H1 (cell line): ENCODE data around the gene TTBK2. TPM values are rescaled to one million over a fixed set of nuclear protein-coding genes. Genes with fewer than 3 reads are reported as not detected.
A peak's percentile ranks its signal among the peaks of the same experiment; 100 is the strongest.

Experiments used
- CTCF ChIA-PET: fragments of 300-600 bp; sonication (Branson Sonifier 250); formaldehyde crosslinking; loops from one replicate; lab custom pipeline; 2021; ENCODE audit not compliant: partially characterized antibody; lab: Charles Lee
- POLR2A ChIA-PET: fragments of 300-600 bp; sonication (Branson Sonifier 250); formaldehyde crosslinking; loops from one replicate; lab custom pipeline; 2021; ENCODE audit warnings: inconsistent platforms; ENCODE audit not compliant: partially characterized antibody; lab: Charles Lee
- DNase-seq, 2 experiments: peaks; one replicate each; pipeline versions ENCODE4 v3.0.0 to v3.0.0-alpha.2; 2010 to 2022; ENCODE audit warnings: low spot score in 2 of 2, low read depth in 1 of 2, mixed read lengths in 1 of 2
- FAIRE-seq: peaks from 2 replicates; lab custom pipeline; 2011; peaks lifted over from hg19 to GRCh38; lab: Jason Lieb, UNC
- H2AFZ ChIP-seq: 2 replicates; pipeline ENCODE4 v1.8.1; 2012; ENCODE audit warnings: low read length, inconsistent platforms
- H2AK5ac ChIP-seq: 2 replicates; pipeline ENCODE4 v1.6.1; 2013; ENCODE audit warnings: low read depth, low read length
- H2BK120ac ChIP-seq: replicated peaks from 2 replicates; pipeline ENCODE3; 2013; ENCODE audit warnings: low read depth, low read length, inconsistent platforms
- H2BK12ac ChIP-seq: 2 replicates; pipeline ENCODE4 v1.6.1; 2013; ENCODE audit warnings: low read depth, low read length
- H2BK15ac ChIP-seq: 2 replicates; pipeline ENCODE4 v1.6.1; 2013; ENCODE audit warnings: low read length
- H2BK20ac ChIP-seq: 2 replicates; pipeline ENCODE4 v1.6.1; 2013; ENCODE audit warnings: low read length
- H2BK5ac ChIP-seq: 2 replicates; pipeline ENCODE4 v1.6.1; 2013; ENCODE audit warnings: low read depth, low read length
- H3K14ac ChIP-seq: 2 replicates; pipeline ENCODE4 v1.6.1; 2013; ENCODE audit warnings: inconsistent platforms; ENCODE audit not compliant: insufficient read length
- H3K18ac ChIP-seq: 2 replicates; pipeline ENCODE4 v1.6.1; 2013; ENCODE audit warnings: low read length; ENCODE audit errors: extremely low read depth
- H3K23ac ChIP-seq: 2 replicates; pipeline ENCODE4 v1.6.1; 2013; ENCODE audit warnings: inconsistent platforms; ENCODE audit not compliant: insufficient read length
- H3K23me2 ChIP-seq: 2 replicates; pipeline ENCODE4 v1.6.1; 2013; ENCODE audit warnings: low read depth, low read length
- H3K27ac ChIP-seq: 2 replicates; pipeline ENCODE4 v1.6.1; 2011; ENCODE audit warnings: low read depth, low read length, inconsistent platforms
- H3K27me3 ChIP-seq, 4 experiments: replicated peaks in 1 of 4; 1 replicate in 1 of 4; 2 replicates in 3 of 4; pipeline versions ENCODE4 v1.6.1 to v1.8.1; 2011 to 2013; ENCODE audit warnings: low read length in 3 of 4, mild to moderate bottlenecking in 3 of 4, inconsistent platforms in 2 of 4, mixed read lengths in 2 of 4, moderate library complexity in 1 of 4; ENCODE audit not compliant: control insufficient read depth in 3 of 4, insufficient read depth in 3 of 4; ENCODE audit errors: extremely low read depth in 1 of 4
- H3K36me3 ChIP-seq, 4 experiments: 2 replicates each; pipeline versions ENCODE4 v1.6.1 to v1.8.1; 2011 to 2013; ENCODE audit warnings: mild to moderate bottlenecking in 4 of 4, low read length in 3 of 4, moderate library complexity in 2 of 4, control low read depth in 1 of 4, inconsistent platforms in 1 of 4; ENCODE audit not compliant: insufficient read depth in 4 of 4, control insufficient read depth in 2 of 4
- H3K4ac ChIP-seq: replicated peaks from 2 replicates; pipeline ENCODE3; 2013; ENCODE audit warnings: low read length, low read depth, mixed read lengths, inconsistent platforms; ENCODE audit not compliant: insufficient read length
- H3K4me1 ChIP-seq, 4 experiments: replicated peaks in 1 of 4; 1 replicate in 1 of 4; 2 replicates in 3 of 4; pipeline versions ENCODE4 v1.6.1 to v1.8.1; 2011 to 2013; ENCODE audit warnings: low read length in 3 of 4, inconsistent platforms in 2 of 4, mixed read lengths in 1 of 4; ENCODE audit not compliant: insufficient read depth in 4 of 4, control insufficient read depth in 3 of 4
- H3K4me2 ChIP-seq, 2 experiments: 2 replicates each; pipeline versions ENCODE4 v1.6.1 to v1.8.1; 2011 to 2013; ENCODE audit warnings: low read depth in 2 of 2, low read length in 2 of 2, control low read depth in 1 of 2, inconsistent platforms in 1 of 2, mild to moderate bottlenecking in 1 of 2; ENCODE audit not compliant: insufficient read depth in 1 of 2
- H3K4me3 ChIP-seq, 4 experiments: fragments of 200-600, 300-600 bp in 1 of 4; sonication (generic), shearing (Covaris generic), sonication (Bioruptor Twin) in 1 of 4; 2 replicates each; pipeline versions ENCODE4 v1.5.1 to v1.8.1; 2011 to 2016; ENCODE audit warnings: low read length in 4 of 4, low read depth in 3 of 4, control low read depth in 2 of 4, inconsistent platforms in 2 of 4, mild to moderate bottlenecking in 2 of 4, mixed read lengths in 1 of 4, moderate library complexity in 1 of 4; ENCODE audit not compliant: insufficient read depth in 2 of 4; ENCODE audit errors: extremely low read depth in 1 of 4
- H3K56ac ChIP-seq: replicated peaks from 2 replicates; pipeline ENCODE3; 2013; ENCODE audit warnings: low read depth, mild to moderate bottlenecking, mixed read lengths, low read length, inconsistent platforms; ENCODE audit not compliant: insufficient read length
- H3K79me1 ChIP-seq: 2 replicates; pipeline ENCODE4 v1.6.1; 2013; ENCODE audit warnings: low read depth, low read length, control low read depth
- H3K79me2 ChIP-seq, 2 experiments: 2 replicates each; pipeline versions ENCODE4 v1.6.1 to v1.8.1; 2012 to 2013; ENCODE audit warnings: low read length in 2 of 2, mild to moderate bottlenecking in 2 of 2, inconsistent platforms in 1 of 2; ENCODE audit not compliant: insufficient read depth in 2 of 2, control insufficient read depth in 1 of 2
- H3K9ac ChIP-seq, 4 experiments: replicated peaks in 1 of 4; 1 replicate in 1 of 4; 2 replicates in 3 of 4; pipeline versions ENCODE4 v1.6.1 to v1.8.1; 2011 to 2013; ENCODE audit warnings: low read depth in 3 of 4, low read length in 3 of 4, control low read depth in 2 of 4, mild to moderate bottlenecking in 2 of 4, moderate library complexity in 2 of 4, inconsistent platforms in 1 of 4; ENCODE audit errors: extremely low read depth in 1 of 4
- H3K9me3 ChIP-seq, 2 experiments: 2 replicates each; pipeline versions ENCODE4 v1.6.1 to v1.8.1; 2012 to 2013; ENCODE audit warnings: mild to moderate bottlenecking in 2 of 2, moderate library complexity in 2 of 2, control low read depth in 1 of 2, inconsistent platforms in 1 of 2, low read depth in 1 of 2, low read length in 1 of 2, mixed read lengths in 1 of 2; ENCODE audit not compliant: insufficient read depth in 2 of 2
- H4K20me1 ChIP-seq, 2 experiments: replicated peaks in 1 of 2; 2 replicates each; pipeline versions ENCODE3 to v1.8.1; 2011 to 2013; ENCODE audit warnings: inconsistent platforms in 2 of 2, low read length in 2 of 2, mild to moderate bottlenecking in 1 of 2; ENCODE audit not compliant: insufficient read depth in 2 of 2, control insufficient read depth in 1 of 2
- H4K5ac ChIP-seq: 2 replicates; pipeline ENCODE4 v1.6.1; 2013; ENCODE audit warnings: low read length, low read depth, mixed read lengths, inconsistent platforms; ENCODE audit not compliant: insufficient read length
- H4K8ac ChIP-seq: 2 replicates; pipeline ENCODE4 v1.8.0; 2013; ENCODE audit warnings: mild to moderate bottlenecking, moderate library complexity, low read length, inconsistent platforms; ENCODE audit not compliant: insufficient read depth; ENCODE audit errors: extremely low read depth
- H4K91ac ChIP-seq: replicated peaks from 2 replicates; pipeline ENCODE3; 2013; ENCODE audit warnings: low read length, mixed read lengths, inconsistent platforms; ENCODE audit not compliant: insufficient read length
- RAD21 ChIP-seq, 2 experiments: IDR thresholded peaks in 1 of 2; conservative IDR thresholded peaks in 1 of 2; 2 replicates each; pipeline ENCODE4 v1.6.1; 2011; ENCODE audit warnings: low read depth in 2 of 2, low read length in 2 of 2, improper control_type of control experiment in 1 of 2, inconsistent platforms in 1 of 2, mild to moderate bottlenecking in 1 of 2, moderate library complexity in 1 of 2
- SIX5 ChIP-seq: IDR thresholded peaks from 2 replicates; pipeline ENCODE4 v1.6.1; 2011; ENCODE audit warnings: mild to moderate bottlenecking, low read depth, low read length
- WGBS, 2 experiments: shearing (Covaris generic) in 1 of 2; methylation state at CpG; one replicate each; pipeline versions ENCODE4 v1.1.6 to v1.1.7; 2013 to 2015; ENCODE audit warnings: low lambda C conversion rate in 2 of 2, mixed read lengths in 2 of 2, inconsistent platforms in 1 of 2, low coverage in 1 of 2, missing lambda C conversion rate in 1 of 2; ENCODE audit not compliant: insufficient replicate concordance in 2 of 2, insufficient coverage in 1 of 2, insufficient read length in 1 of 2; ENCODE audit errors: extremely low coverage in 1 of 2, missing lambda C conversion rate in 1 of 2; 5-methylcytosine and 5-hydroxymethylcytosine counted together
- polyA plus RNA-seq, 7 experiments: library from polyadenylated mRNA; depleted of rRNA in 3 of 7; stranded (reverse) in 5 of 7; unstranded in 2 of 7; fragments of >200 nt in 5 of 7; fragments of 200-250 nt in 2 of 7; gene quantifications; 1 replicate in 5 of 7; 2 replicates in 1 of 7; 4 replicates in 1 of 7; pipeline versions ENCODE4 v1.2.1 to v1.2.3, GENCODE V29; 2011 to 2013; ENCODE audit warnings: missing spikeins in 2 of 7, mixed read lengths in 2 of 7
- total RNA-seq: library from RNA; stranded (reverse); fragmentation: NEBNext Ultra II Directional; extraction: Animal tissue kit (Norgen Biotek cat#: 25700); gene quantifications from 2 replicates; pipeline ENCODE4 v1.2.1, GENCODE V29; 2021
- TF ChIP-seq, protein P1 (sequence below), 3 experiments: IDR thresholded peaks; 1 replicate in 2 of 3; 2 replicates in 1 of 3; pipeline versions ENCODE4 v1.5.1 to v1.6.1; 2011; ENCODE audit warnings: low read length in 3 of 3, mild to moderate bottlenecking in 3 of 3, inconsistent platforms in 2 of 3, low read depth in 1 of 3, moderate library complexity in 1 of 3; ENCODE audit not compliant: insufficient read depth in 1 of 3; ENCODE audit errors: control extremely low read depth in 1 of 3

Gene TTBK2
- total and polyA plus RNA-seq, 2 of the 8 experiments (the other 6 are each of a cell fraction or from before 2014, with no cell fraction given): 2.7 to 18.2 TPM

DNA sequence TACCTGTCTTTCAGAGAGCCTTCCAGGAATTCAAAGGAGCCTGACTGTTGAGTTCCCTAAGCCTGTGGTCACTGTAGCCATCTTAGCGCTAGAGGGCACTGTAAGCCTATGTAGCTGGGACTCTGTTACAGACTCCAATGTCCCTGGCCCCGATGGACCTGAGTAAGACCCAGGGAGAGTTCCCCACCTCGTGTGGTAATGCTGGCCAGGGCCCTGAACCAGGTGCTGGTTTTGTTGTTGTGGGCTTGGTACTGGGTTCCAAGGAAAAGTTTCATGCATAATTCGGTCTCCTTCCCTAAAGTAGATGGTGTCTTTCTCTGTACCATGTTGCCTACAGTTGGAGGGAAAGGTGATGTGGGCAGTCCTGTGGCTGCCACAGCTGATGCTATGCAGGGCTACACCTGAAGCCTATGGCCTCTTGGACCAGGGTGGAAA is 216.1 kb downstream of the TTBK2 start:
- Histone ChIP-seq H4K91ac (no peak overlapping the region), H3K4me2 (no peak overlapping the region), H4K5ac (no peak overlapping the region), H3K79me2 (no peaks in the 10 kb centered on the region), H3K56ac (no peak overlapping the region), H2AFZ (no peak overlapping the region), H2BK12ac (no peak overlapping the region), H2BK5ac (no peak overlapping the region), H2AK5ac (no peak overlapping the region), H3K27ac (no peak overlapping the region), H3K14ac (no peak overlapping the region), H3K23ac (no peak overlapping the region), H3K79me1 (no peaks in the 10 kb centered on the region), H3K27me3 (no peaks in the 10 kb centered on the region), H2BK20ac (no peak overlapping the region), H3K4me3 (no peak overlapping the region), H3K23me2 (no peaks in the 10 kb centered on the region), H2BK120ac (no peak overlapping the region), H3K9me3 (no peaks in the 10 kb centered on the region), H3K18ac (no peak overlapping the region), H3K36me3 (no peaks in the 10 kb centered on the region), H4K8ac (no peak overlapping the region), H3K9ac (no peak overlapping the region), H3K4me1 (no peaks in the 10 kb centered on the region), H2BK15ac (no peak overlapping the region), H4K20me1 (peaks cover 0 to 2% of the 10 kb centered on the region in 2 experiments), H3K4ac (no peak overlapping the region)
- DNase-seq: peak; percentile 25 to 70
- peak; percentile 96 to 99 for TF ChIP-seq RAD21 (IDR thresholded peaks at IDR 0.05 in 1 of 2, conservative IDR thresholded peaks at IDR 0.05 in 1 of 2; ENCODE audit: low read depth in 2 of 2, low read length in 2 of 2)
- TF ChIP-seq, protein P1, sequence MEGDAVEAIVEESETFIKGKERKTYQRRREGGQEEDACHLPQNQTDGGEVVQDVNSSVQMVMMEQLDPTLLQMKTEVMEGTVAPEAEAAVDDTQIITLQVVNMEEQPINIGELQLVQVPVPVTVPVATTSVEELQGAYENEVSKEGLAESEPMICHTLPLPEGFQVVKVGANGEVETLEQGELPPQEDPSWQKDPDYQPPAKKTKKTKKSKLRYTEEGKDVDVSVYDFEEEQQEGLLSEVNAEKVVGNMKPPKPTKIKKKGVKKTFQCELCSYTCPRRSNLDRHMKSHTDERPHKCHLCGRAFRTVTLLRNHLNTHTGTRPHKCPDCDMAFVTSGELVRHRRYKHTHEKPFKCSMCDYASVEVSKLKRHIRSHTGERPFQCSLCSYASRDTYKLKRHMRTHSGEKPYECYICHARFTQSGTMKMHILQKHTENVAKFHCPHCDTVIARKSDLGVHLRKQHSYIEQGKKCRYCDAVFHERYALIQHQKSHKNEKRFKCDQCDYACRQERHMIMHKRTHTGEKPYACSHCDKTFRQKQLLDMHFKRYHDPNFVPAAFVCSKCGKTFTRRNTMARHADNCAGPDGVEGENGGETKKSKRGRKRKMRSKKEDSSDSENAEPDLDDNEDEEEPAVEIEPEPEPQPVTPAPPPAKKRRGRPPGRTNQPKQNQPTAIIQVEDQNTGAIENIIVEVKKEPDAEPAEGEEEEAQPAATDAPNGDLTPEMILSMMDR (IDR thresholded peaks at IDR 0.05; ENCODE audit: control extremely low read depth in 1 of 3, insufficient read depth in 1 of 3, low read depth in 1 of 3, low read length in 3 of 3): peak; percentile 57 to 90 (median 90)
- no peak for TF ChIP-seq SIX5
- 63% methylated on average over 4 of the region's 4 CpGs; no CpG with 5 or more reads in 1 of the 2 experiments for WGBS, 2 experiments
- CTCF ChIA-PET: interaction anchor here (0.5 to 4.7 kb wide), 14 partner anchors 9 to 576 kb away, joined by 3 to 31 read pairs (median 4); partner anchors contain the start of gene CDAN1
- POLR2A ChIA-PET: no interaction called here
- FAIRE-seq: peak; percentile 79
